Cardiac muscle cell (in vitro differentiated cells and primary cell): Measurements from ENCODE around the gene PCYOX1L. TPM values are rescaled to one million over a fixed set of nuclear protein-coding genes. Genes with fewer than 3 reads are reported as not detected.
"Not testable (repeated sequence)": the region's sequence is repeated elsewhere in the genome, so short reads cannot be mapped to it uniquely, and the experiment has no call there.

Experiments used
- DNase-seq, 2 donors: peaks; one replicate each; pipeline versions ENCODE4 v3.0.0 to v3.0.0-alpha.2; 2010 to 2017; ENCODE audit warnings: low read depth in 1 of 2, low spot score in 1 of 2
- H3K27ac ChIP-seq: fragments of 200-600 bp; sonication (generic); 2 replicates; pipeline ENCODE4 v1.5.1; 2016
- H3K27me3 ChIP-seq: fragments of 200-600 bp; sonication (generic); 2 replicates; pipeline ENCODE4 v1.6.0; 2016; ENCODE audit warnings: control low read depth
- H3K36me3 ChIP-seq: fragments of 200-600 bp; sonication (generic); 2 replicates; pipeline ENCODE4 v1.5.1; 2016; ENCODE audit warnings: control low read depth
- H3K4me1 ChIP-seq: fragments of 200-600 bp; sonication (generic); 2 replicates; pipeline ENCODE4 v1.8.1; 2017; ENCODE audit warnings: low read depth, mild to moderate bottlenecking, mixed run types
- H3K4me3 ChIP-seq: fragments of 200-600 bp; sonication (generic); 2 replicates; pipeline ENCODE4 v1.5.1; 2016; ENCODE audit warnings: mild to moderate bottlenecking
- H3K9me3 ChIP-seq: fragments of 200-600 bp; sonication (generic); 2 replicates; pipeline ENCODE4 v1.5.1; 2017; ENCODE audit warnings: low read depth, mild to moderate bottlenecking, control low read depth
- polyA plus RNA-seq: library from polyadenylated mRNA; unstranded; fragments of >200 nt; fragmentation: Nextera tagmentation; extraction: Ambion mirVana; gene quantifications from 2 replicates; pipeline ENCODE4 v1.2.1, GENCODE V29; 2016
- total RNA-seq: library from RNA; depleted of rRNA; stranded (reverse); fragments of >200 nt; gene quantifications from 2 replicates; pipeline ENCODE4 v1.2.3, GENCODE V29; 2016
- TF ChIP-seq, protein P1 (sequence below): IDR thresholded peaks from 2 replicates; pipeline ENCODE4 v1.5.1; 2012; ENCODE audit warnings: low read depth, mild to moderate bottlenecking, low read length

PCYOX1L gene
- total and polyA plus RNA-seq, 2 experiments from 2014 or later = 15.3 to 16.1 TPM

- H3K4me3 ChIP-seq = no peak overlapping the region
- peak overlapping the region; percentile 94 for H3K27ac ChIP-seq
- DNase-seq = peak in 1 of 2 donors; percentile 54
Measured at GRCh38 chr5:149391524-149391923, 33.7 kb downstream of the PCYOX1L start.

GRCh38 chr5:149392718-149393117 lies 34.9 kb downstream of the PCYOX1L start:
- TF ChIP-seq, protein P1, sequence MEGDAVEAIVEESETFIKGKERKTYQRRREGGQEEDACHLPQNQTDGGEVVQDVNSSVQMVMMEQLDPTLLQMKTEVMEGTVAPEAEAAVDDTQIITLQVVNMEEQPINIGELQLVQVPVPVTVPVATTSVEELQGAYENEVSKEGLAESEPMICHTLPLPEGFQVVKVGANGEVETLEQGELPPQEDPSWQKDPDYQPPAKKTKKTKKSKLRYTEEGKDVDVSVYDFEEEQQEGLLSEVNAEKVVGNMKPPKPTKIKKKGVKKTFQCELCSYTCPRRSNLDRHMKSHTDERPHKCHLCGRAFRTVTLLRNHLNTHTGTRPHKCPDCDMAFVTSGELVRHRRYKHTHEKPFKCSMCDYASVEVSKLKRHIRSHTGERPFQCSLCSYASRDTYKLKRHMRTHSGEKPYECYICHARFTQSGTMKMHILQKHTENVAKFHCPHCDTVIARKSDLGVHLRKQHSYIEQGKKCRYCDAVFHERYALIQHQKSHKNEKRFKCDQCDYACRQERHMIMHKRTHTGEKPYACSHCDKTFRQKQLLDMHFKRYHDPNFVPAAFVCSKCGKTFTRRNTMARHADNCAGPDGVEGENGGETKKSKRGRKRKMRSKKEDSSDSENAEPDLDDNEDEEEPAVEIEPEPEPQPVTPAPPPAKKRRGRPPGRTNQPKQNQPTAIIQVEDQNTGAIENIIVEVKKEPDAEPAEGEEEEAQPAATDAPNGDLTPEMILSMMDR = no peak
- H3K27ac ChIP-seq = no peak overlapping the region
- H3K9me3 ChIP-seq = no peaks in the 10 kb centered on the region
- H3K4me1 ChIP-seq = peaks cover 36% of the 10 kb centered on the region
- peak in 1 of 2 donors; percentile 45 for DNase-seq
- H3K27me3 ChIP-seq = no peaks in the 10 kb centered on the region
- H3K36me3 ChIP-seq = no peaks in the 10 kb centered on the region
- no peak overlapping the region for H3K4me3 ChIP-seq

More at GRCh38 chr5:149391524-149391923, 33.7 kb downstream of the PCYOX1L start:
- Histone ChIP-seq H3K36me3 (no peaks in the 10 kb centered on the region), H3K9me3 (no peaks in the 10 kb centered on the region), H3K27me3 (no peaks in the 10 kb centered on the region), H3K4me1 (peaks cover 48% of the 10 kb centered on the region)
- TF ChIP-seq, protein P1 = no peak

DNA sequence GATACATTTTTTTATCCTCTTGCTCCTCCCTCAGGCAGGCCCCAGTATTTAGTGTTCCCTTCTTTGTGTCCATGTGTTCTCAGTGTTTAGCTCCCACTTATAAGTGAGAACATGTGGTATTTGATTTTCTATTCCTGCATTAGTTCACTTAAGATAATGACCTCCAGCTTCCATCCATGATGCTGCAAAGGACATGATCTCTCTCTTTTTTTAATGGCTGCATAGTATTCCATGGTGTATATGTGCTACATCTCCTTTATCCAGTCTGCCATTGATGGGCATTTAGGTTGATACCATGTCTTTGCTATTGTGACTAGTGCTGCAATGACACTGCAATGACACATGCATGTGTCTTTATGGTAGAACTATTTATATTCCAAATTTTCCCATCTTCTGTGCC lies 37.1 kb downstream of the PCYOX1L start:
- H3K27ac ChIP-seq, H3K9me3 ChIP-seq, H3K36me3 ChIP-seq, H3K4me3 ChIP-seq, DNase-seq, H3K27me3 ChIP-seq: not testable (repeated sequence)
- peaks cover 25% of the 10 kb centered on the region for H3K4me1 ChIP-seq

GRCh38 chr5:149397530-149397929 lies 39.7 kb downstream of the PCYOX1L start:
- Histone ChIP-seq H3K4me3 (no peak overlapping the region), H3K27ac (no peak overlapping the region), H3K4me1 (peaks cover 13% of the 10 kb centered on the region), H3K9me3 (no peaks in the 10 kb centered on the region), H3K36me3 (no peaks in the 10 kb centered on the region), H3K27me3 (no peaks in the 10 kb centered on the region)
- DNase-seq = peak in 1 of 2 donors; percentile 95
- TF ChIP-seq, protein P1 = no peak

DNA sequence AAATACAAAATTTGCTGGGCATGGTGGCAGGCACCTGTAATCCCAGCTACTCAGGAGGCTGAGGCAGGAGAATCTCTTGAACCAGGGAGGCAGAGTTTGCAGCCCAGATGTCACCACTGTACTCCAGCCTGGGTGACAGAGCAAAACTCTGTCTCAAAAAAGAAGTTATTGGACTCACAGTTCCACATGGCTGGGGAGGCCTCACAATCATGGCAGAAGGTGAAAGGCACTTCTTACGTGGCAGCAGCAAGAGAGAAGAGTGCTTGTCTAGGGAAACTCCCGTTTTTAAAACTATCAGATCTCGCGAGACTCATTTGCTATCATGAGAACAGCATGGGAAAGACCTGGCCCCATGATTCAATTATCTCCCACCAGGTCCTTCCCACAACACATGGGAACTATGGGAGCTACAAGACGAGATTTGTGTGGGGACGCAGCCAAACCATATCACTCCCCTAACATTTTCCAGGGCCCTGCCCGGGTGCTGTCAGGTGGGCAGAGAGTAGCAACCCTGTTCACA lies 41.0 kb downstream of the PCYOX1L start:
- H3K4me3 ChIP-seq, H3K9me3 ChIP-seq, H3K36me3 ChIP-seq, H3K27me3 ChIP-seq, DNase-seq: not testable (repeated sequence)
- peak overlapping the region; percentile 87 for H3K27ac ChIP-seq
- peaks cover 13% of the 10 kb centered on the region for H3K4me1 ChIP-seq

DNA sequence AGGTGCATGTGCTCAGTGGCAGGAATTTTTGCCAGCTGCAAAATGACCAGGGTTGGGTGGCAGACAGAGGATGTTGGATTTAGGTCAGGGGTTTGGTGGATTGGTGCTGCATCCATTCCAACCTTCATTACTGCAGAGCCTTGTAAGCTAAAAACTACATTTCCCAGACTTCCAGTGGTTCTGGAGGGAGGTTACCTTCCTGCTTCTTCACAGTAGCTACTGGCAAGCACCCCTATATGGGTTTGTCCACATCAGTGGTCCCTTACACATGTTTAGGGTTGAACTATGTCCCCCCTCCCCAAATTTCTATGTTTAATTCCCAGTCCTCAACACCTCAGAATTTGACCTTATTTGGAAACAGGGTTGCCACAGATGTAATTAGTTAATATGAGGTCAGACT lies 41.9 kb downstream of the PCYOX1L start:
- Histone ChIP-seq H3K36me3 (no peaks in the 10 kb centered on the region), H3K27ac (peak overlapping the region; percentile 87), H3K4me1 (peaks cover 22% of the 10 kb centered on the region), H3K27me3 (no peaks in the 10 kb centered on the region), H3K9me3 (no peaks in the 10 kb centered on the region), H3K4me3 (no peak overlapping the region)
- TF ChIP-seq, protein P1 = no peak
- DNase-seq = peak in 1 of 2 donors; percentile 33
